NCI-H2081 treated with DMSO at 0.1 percent for 48 hours (cell line): ENCODE measurements around the gene MIGA2.
"Not testable (repeated sequence)": the region's sequence is repeated elsewhere in the genome, so short reads cannot be mapped to it uniquely, and the experiment has no call there.

ENCODE experiments used
- DNase-seq: peaks from one replicate; lab custom pipeline; 2025; lab: John Stamatoyannopoulos, UW

The MIGA2 gene

GRCh38 chr9:129102791-129103594, 66.6 kb downstream of the MIGA2 start:
- DNase-seq, result no peak

GRCh38 chr9:129103595-129103965, 67.2 kb downstream of the MIGA2 start:
- no peak for DNase-seq

GRCh38 chr9:129104051-129104450, 67.6 kb downstream of the MIGA2 start:
- no peak for DNase-seq

GRCh38 chr9:129105857-129106694, 69.7 kb downstream of the MIGA2 start:
- DNase-seq, result no peak

GRCh38 chr9:129107651-129108050, 71.2 kb downstream of the MIGA2 start:
- DNase-seq, result no peak

- DNase-seq, result no peak
These were observed 71.8 kb downstream of the MIGA2 start for GRCh38 chr9:129108083-129108804.

- no peak for DNase-seq
These were observed 72.5 kb downstream of the MIGA2 start for GRCh38 chr9:129108805-129109536.

GRCh38 chr9:129109537-129109903, 73.1 kb downstream of the MIGA2 start:
- DNase-seq, result no peak

- DNase-seq, result no peak
These were observed 73.7 kb downstream of the MIGA2 start for GRCh38 chr9:129109952-129110739.

- peak; percentile 63 for DNase-seq
These were observed 74.5 kb downstream of the MIGA2 start, which contains the start of the genes CRAT and PTPA for GRCh38 chr9:129110740-129111527. Gene CRAT (minus strand): TSS chr9:129110793. CDS start chr9:129110509, 284 bp downstream. Gene PTPA (plus strand): TSS chr9:129111415. CDS start chr9:129111601, 186 bp downstream.

GRCh38 chr9:129111528-129112151, 75.2 kb downstream of the MIGA2 start:
- DNase-seq, result no peak

- not testable (repeated sequence) for DNase-seq
These were observed 76.1 kb downstream of the MIGA2 start for GRCh38 chr9:129112526-129112925.

- no peak for DNase-seq
These were observed 77.3 kb downstream of the MIGA2 start for GRCh38 chr9:129113645-129114304.

- no peak for DNase-seq
These were observed 82.4 kb downstream of the MIGA2 start for GRCh38 chr9:129118799-129119198.

GRCh38 chr9:129121483-129121882, 85.1 kb downstream of the MIGA2 start:
- no peak for DNase-seq
